Fibroblast of lung (primary cell): Measurements from ENCODE around the gene DMAC2L.

Experiments used
- EZH2 ChIP-seq: IDR thresholded peaks from 2 replicates; pipeline ENCODE4 v1.5.1; 2012; ENCODE audit warnings: low read length, control low read depth, mild to moderate bottlenecking; ENCODE audit errors: missing control alignments
- TF ChIP-seq, protein P1 (sequence below), 2 donors: IDR thresholded peaks in 1 of 2; conservative IDR thresholded peaks in 1 of 2; 1 replicate in 1 of 2; 2 replicates in 1 of 2; pipeline ENCODE4 v1.5.1; 2011 to 2012; ENCODE audit warnings: low read length in 2 of 2, control low read depth in 1 of 2, inconsistent platforms in 1 of 2, low read depth in 1 of 2, mild to moderate bottlenecking in 1 of 2

- TF ChIP-seq, protein P1, sequence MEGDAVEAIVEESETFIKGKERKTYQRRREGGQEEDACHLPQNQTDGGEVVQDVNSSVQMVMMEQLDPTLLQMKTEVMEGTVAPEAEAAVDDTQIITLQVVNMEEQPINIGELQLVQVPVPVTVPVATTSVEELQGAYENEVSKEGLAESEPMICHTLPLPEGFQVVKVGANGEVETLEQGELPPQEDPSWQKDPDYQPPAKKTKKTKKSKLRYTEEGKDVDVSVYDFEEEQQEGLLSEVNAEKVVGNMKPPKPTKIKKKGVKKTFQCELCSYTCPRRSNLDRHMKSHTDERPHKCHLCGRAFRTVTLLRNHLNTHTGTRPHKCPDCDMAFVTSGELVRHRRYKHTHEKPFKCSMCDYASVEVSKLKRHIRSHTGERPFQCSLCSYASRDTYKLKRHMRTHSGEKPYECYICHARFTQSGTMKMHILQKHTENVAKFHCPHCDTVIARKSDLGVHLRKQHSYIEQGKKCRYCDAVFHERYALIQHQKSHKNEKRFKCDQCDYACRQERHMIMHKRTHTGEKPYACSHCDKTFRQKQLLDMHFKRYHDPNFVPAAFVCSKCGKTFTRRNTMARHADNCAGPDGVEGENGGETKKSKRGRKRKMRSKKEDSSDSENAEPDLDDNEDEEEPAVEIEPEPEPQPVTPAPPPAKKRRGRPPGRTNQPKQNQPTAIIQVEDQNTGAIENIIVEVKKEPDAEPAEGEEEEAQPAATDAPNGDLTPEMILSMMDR (conservative IDR thresholded peaks at IDR 0.05 in 1 of 2, IDR thresholded peaks at IDR 0.05 in 1 of 2; ENCODE audit: low read depth in 1 of 2, low read length in 2 of 2): no peak
- TF ChIP-seq EZH2: no peak
Measured at GRCh38 chr14:50352584-50352983, 40.5 kb downstream of the DMAC2L start.
